ENCODE measurements around the gene B4GALT1.

B4GALT1 gene

GRCh38 chr9:33139421-33140228 lies 27.5 kb downstream of the B4GALT1 start:
- no peak for DNase-seq

GRCh38 chr9:33138768-33139167 lies 28.4 kb downstream of the B4GALT1 start:
- DNase-seq: no peak

GRCh38 chr9:33137781-33138264 lies 29.3 kb downstream of the B4GALT1 start:
- no peak for DNase-seq

- no peak for DNase-seq
Observed at GRCh38 chr9:33136721-33137670, 30.1 kb downstream of the B4GALT1 start.

- DNase-seq: no peak
Observed at GRCh38 chr9:33135470-33135958, 31.6 kb downstream of the B4GALT1 start.

- DNase-seq: no peak
Observed at GRCh38 chr9:33135031-33135461, 32.1 kb downstream of the B4GALT1 start.

- no peak for DNase-seq
Observed at GRCh38 chr9:33133186-33133585, 34.0 kb downstream of the B4GALT1 start.

- DNase-seq: no peak
Observed at GRCh38 chr9:33131790-33132772, 35.1 kb downstream of the B4GALT1 start.

GRCh38 chr9:33130961-33131789 lies 36.0 kb downstream of the B4GALT1 start:
- no peak for DNase-seq

GRCh38 chr9:33129886-33130881 lies 37.0 kb downstream of the B4GALT1 start:
- DNase-seq: no peak

GRCh38 chr9:33129251-33129885 lies 37.8 kb downstream of the B4GALT1 start:
- DNase-seq: no peak

GRCh38 chr9:33128570-33128969 lies 38.6 kb downstream of the B4GALT1 start:
- no peak for DNase-seq

- no peak for DNase-seq
Observed at GRCh38 chr9:33127881-33128280, 39.3 kb downstream of the B4GALT1 start.

- DNase-seq: no peak
Observed at GRCh38 chr9:33125871-33126823, 41.0 kb downstream of the B4GALT1 start.

GRCh38 chr9:33125461-33125860 lies 41.7 kb downstream of the B4GALT1 start:
- DNase-seq: no peak

- no peak for DNase-seq
Observed at GRCh38 chr9:33124751-33125381, 42.3 kb downstream of the B4GALT1 start.

GRCh38 chr9:33124046-33124445 lies 43.1 kb downstream of the B4GALT1 start:
- DNase-seq: no peak

Data from hippocampal formation (tissue), 2 donors.